IPS-18c (cell line): Measurements from ENCODE around the gene ECHS1.
"Not testable (repeated sequence)": the region's sequence is repeated elsewhere in the genome, so short reads cannot be mapped to it uniquely, and the experiment has no call there.

ENCODE experiments used
- H3K4me3 ChIP-seq: 2 replicates; pipeline ENCODE4 v1.7.0; 2013; ENCODE audit warnings: low read depth, mild to moderate bottlenecking, low read length, moderate library complexity; ENCODE audit not compliant: insufficient read depth
- H3K9me3 ChIP-seq: one replicate; pipeline ENCODE4 v1.6.1; 2013; ENCODE audit warnings: mild to moderate bottlenecking, low read length, moderate library complexity; ENCODE audit not compliant: control insufficient read depth, insufficient read depth

The ECHS1 gene

DNA sequence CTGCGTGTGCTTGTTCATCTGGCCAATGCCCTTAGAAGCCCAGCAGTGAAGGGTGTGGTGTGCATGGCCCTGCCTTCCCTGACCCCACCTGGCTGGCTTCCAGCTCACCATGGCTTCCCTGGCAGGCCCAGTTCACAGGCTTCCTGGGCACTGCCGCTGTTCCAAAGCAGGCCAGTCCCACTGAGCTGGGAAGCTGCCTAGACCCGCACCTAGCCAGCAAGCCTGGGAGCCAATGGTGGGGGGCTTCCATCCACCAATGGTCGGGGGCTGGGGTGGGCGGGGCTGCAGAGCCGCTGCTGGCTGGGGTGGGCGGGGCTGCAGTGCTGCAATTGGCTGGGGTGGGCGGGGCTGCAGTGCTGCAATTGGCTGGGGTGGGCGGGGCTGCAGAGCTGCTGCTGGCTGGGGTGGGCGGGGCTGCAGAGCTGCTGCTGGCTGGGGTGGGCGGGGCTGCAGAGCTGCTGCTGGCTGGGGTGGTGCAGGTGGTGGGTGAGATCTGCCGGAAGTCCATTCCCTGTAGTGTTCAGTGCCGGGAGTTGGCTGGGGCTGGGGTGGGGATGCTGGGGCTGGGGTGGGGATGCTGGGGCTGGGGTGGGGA is 48.9 kb downstream of the ECHS1 start:
- Histone ChIP-seq H3K9me3 (no peaks in the 10 kb centered on the region), H3K4me3 (peak overlapping the region; percentile 31; the same call in 1 of the 2 replicates)

DNA sequence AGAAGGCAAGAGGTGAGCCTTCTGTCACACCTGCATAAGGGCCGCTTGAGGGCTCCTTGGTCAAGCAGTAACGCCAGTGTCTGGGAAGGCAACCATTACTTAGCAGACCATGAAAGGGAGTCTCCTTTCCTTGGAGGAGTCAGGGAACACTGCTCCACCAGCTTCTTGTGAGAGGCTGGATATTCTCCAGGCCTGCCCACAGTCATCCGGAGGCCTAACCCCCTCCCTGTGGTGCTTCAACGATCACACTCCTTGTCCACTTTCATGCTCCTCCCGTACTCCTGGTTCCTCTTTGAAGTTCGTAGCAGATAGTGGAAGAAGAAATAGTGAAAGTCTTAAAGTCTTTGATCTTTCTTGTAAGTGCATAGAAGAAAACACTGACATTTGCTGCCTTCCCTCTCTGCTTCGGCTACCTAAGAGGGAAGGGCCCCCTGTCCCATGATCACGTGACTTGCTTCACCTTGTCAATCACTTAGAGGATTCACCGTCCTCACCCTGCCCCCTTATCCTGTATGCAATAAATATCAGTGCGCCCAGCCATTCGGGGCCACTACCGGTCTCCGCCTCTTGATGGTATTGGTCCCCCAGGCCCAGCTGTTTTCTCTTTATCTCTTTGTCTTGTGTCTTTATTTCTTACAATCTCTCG is 51.0 kb downstream of the ECHS1 start:
- H3K9me3 ChIP-seq, H3K4me3 ChIP-seq: not testable (repeated sequence)

DNA sequence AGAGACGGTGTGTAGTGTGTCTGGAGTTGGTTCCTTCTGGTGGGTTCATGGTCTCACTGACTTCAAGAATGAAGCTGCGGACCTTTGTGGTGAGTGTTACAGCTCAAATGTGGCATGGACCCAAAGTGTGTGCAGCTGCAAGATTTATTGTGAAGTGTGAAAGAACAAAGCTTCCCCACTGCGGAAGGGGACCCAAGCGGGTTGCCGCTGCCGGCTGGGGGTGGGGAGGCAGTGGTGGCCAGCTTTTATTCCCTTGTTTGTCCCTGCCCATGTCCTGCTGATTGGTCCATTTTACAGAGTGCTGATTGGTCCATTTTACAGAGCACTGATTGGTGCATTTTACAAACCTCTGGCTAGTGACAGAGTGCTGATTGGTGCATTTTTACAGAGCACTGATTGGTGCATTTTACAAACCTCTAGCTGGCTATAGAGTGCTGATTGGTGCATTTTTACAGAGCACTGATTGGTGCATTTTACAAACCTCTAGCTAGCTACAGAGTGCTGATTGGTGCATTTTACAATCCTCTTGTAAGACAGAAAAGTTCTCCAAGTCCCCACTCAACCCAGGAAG is 52.2 kb downstream of the ECHS1 start:
- H3K4me3 ChIP-seq, H3K9me3 ChIP-seq: not testable (repeated sequence)

DNA sequence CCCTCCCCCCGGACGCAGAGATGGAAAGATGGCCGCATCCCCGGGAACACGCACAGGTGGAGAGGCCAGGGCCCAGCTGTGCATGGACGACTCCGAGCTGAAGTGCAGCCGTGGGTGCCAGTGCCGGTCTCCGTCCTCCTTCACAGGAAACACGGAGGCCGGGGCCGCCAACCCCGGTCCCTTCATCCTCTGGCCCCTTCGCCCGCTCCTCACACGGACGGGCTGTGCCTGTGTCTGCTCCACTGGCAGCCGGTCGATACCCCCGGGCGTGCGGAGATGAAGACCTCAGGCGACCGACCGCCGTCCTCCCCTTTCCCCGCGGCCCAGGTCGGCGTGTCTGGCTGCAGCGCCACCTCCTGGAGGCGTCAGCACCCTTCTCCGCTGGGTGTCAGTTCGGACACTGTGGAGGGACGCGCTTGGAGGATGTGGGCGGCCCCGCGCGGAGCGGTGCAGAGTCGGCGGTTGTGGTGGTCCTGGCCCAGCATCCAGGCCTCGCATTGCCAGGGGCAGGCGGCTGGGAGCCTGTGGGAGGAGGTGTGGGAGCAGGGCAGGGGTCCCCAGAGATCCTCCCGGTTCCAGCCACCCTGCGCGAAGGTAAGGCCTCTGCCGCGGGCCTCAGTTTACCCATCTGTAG is 54.5 kb downstream of the ECHS1 start:
- H3K4me3 ChIP-seq, result peak overlapping the region; percentile 64

DNA sequence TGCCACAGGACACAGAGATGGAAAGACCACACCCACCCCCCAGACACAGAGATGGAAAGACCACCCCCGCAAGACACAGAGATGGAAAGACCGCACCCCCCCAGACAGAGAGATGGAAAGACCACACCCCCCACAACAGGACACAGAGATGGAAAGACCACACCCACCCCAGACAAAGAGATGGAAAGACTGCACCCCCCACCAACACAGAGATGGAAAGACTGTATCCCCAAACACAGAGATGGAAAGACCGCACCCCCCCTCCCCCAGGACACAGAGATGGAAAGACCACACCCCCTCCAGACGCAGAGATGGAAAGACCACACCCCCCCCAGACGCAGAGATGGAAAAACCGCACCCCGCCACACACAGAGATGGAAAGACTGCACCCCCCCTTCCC is 56.4 kb downstream of the ECHS1 start:
- H3K9me3 ChIP-seq, result no peaks in the 10 kb centered on the region

More for the DNA sequence above, 54.5 kb downstream of the ECHS1 start:
- H3K9me3 ChIP-seq, result no peaks in the 10 kb centered on the region

DNA sequence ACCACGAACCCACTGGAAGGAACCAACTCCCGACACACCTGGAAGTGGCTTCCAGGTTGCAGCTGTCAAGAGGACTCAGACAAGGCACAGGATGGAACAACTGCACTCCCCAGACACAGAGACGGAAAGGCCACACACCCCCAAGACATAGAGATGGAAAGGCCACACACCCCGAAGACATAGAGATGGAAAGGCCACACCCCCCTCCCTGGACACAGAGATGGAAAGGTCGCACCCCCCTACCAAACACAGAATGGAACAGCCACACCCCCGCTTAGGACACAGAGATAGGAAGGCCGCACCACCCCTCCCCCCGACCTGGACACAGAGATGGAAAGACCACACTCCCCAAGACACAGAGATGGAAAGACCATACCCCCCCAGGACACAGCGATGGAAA is 56.9 kb downstream of the ECHS1 start:
- no peak overlapping the region for H3K4me3 ChIP-seq
- H3K9me3 ChIP-seq, result no peaks in the 10 kb centered on the region

More for the DNA sequence above, 56.4 kb downstream of the ECHS1 start:
- no peak overlapping the region for H3K4me3 ChIP-seq

DNA sequence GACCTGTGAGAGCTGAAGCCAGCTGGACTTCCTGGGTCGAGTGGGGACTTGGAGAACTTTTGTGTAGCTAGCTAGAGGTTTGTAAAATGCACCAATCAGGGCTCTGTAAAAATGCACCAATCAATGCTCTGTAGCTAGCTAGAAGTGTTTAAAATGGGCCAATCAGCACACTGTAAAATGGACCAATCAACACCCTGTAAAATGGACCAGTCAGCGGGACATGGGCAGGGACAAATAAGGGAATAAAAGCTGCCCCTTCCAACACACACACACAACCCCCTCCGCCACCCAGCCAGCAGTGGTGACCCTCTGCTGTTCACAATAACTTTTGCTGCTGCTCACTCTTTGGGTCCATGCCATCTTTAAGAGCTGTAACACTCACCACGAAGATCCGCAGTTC is 57.3 kb downstream of the ECHS1 start:
- Histone ChIP-seq H3K9me3 (no peaks in the 10 kb centered on the region), H3K4me3 (no peak overlapping the region)

DNA sequence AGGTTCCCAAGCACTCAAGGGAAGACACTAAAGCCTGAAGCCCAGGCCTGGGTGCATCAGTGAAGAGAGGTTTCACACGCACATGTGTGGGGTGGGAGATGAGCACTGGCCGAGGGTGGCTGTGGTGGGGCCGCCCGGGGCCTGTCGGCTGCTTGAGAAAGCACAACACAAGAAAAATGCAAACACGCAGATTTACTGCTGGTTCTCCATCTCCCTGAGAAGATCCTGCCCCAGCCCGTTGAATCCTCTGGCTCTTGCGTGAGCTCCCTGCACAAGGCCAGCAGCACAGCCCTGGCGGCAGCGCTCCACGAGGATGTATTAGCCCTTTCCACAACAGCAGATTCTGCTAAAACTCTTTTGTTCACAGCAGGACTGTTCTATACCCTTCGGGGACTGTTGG is 58.2 kb downstream of the ECHS1 start:
- Histone ChIP-seq H3K4me3 (no peak overlapping the region), H3K9me3 (no peaks in the 10 kb centered on the region)

DNA sequence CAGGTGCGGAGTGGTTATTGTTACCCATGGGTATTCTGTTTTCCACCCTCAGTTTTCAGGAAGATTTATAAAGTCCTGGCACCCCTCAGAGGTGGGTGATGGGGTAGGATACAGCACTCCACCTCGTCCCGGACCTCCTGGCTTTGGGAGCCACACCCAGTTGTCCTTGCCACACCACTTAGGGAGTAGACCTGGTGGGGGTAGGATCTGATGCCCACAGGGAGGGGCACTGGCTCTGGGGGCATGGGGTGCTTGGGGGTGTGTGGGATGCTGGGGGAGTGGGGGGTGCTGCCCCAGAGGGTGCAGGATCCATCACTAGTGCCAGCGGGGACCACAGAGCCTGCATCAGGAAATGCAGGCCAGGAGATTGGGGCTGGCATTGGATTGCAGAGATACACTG is 60.0 kb downstream of the ECHS1 start:
- Histone ChIP-seq H3K9me3 (peaks cover 2% of the 10 kb centered on the region), H3K4me3 (no peak overlapping the region)

DNA sequence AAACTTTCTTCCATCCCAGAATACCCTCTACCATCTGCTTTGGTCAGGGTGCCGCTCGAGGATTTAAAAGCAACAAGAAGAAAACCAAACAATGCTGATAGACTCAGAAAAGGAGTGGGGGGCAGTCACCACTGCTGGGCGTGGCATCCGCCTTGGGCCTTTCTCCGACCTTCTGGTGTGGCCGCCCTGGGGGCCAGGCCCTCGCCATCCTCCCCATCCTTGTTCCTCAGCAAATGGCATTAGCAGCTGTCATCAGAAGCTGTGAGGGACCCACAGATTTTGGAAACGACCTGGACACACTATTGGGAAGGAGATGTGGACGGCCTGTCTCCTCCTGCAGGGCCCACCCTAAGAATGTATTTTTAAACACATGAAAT is 60.4 kb downstream of the ECHS1 start:
- Histone ChIP-seq H3K9me3 (peaks cover 2% of the 10 kb centered on the region), H3K4me3 (no peak overlapping the region)
